Ishikawa (cell line): ENCODE results near the gene GPR146.

Experiments used
- CEBPB ChIP-seq: IDR thresholded peaks from 2 replicates; pipeline ENCODE4 v1.6.1; 2012
- EP300 ChIP-seq: IDR thresholded peaks from 2 replicates; pipeline ENCODE4 v1.6.1; 2012; ENCODE audit warnings: borderline replicate concordance
- MAX ChIP-seq: IDR thresholded peaks from 2 replicates; pipeline ENCODE4 v1.6.1; 2012
- RAD21 ChIP-seq: IDR thresholded peaks from 2 replicates; pipeline ENCODE4 v1.6.1; 2012; ENCODE audit warnings: low read depth
- YY1 ChIP-seq: IDR thresholded peaks from 2 replicates; pipeline ENCODE4 v1.6.1; 2012; ENCODE audit warnings: low read depth

- TF ChIP-seq CEBPB (no peak), EP300 (no peak), RAD21 (no peak), YY1 (no peak), MAX (no peak)
Measured at GRCh38 chr7:1030444-1031070, 13.8 kb upstream of the GPR146 start.
